Vagina (tissue), 2 donors: Measurements from ENCODE around the gene HACD1. TPM values are rescaled to one million over a fixed set of nuclear protein-coding genes. Genes with fewer than 3 reads are reported as not detected.

Experiments
- DNase-seq, 2 donors: peaks; one replicate each; pipeline ENCODE4 v3.0.0-alpha.2; 2017; ENCODE audit errors: extremely low spot score in 2 of 2
- H3K27ac ChIP-seq: fragments of 200-600 bp; sonication (generic); one replicate; pipeline ENCODE4 v1.5.1; 2019
- H3K27me3 ChIP-seq: fragments of 200-600 bp; sonication (generic); one replicate; pipeline ENCODE4 v1.5.1; 2019
- H3K36me3 ChIP-seq, 2 donors: fragments of 200-600 bp; sonication (generic); one replicate each; pipeline ENCODE4 v1.5.1; 2017 to 2019
- H3K4me1 ChIP-seq: fragments of 200-600 bp; sonication (generic); one replicate; pipeline ENCODE4 v1.5.1; 2019
- H3K4me3 ChIP-seq, 2 donors: fragments of 200-600 bp; sonication (generic); 1 replicate in 1 of 2; 2 replicates in 1 of 2; pipeline ENCODE4 v1.5.1; 2016 to 2019
- H3K9me3 ChIP-seq: fragments of 200-600 bp; sonication (generic); one replicate; pipeline ENCODE4 v1.5.1; 2019
- POLR2A ChIP-seq, 2 donors: fragments of 450-650 bp; IDR thresholded peaks; one replicate each; pipeline ENCODE4 v1.6.1; 2017; ENCODE audit warnings: antibody characterized with exemption in 2 of 2, mild to moderate bottlenecking in 2 of 2, moderate library complexity in 2 of 2
- POLR2AphosphoS5 ChIP-seq, 2 donors: sonication (generic); formaldehyde crosslinking; IDR thresholded peaks; one replicate each; pipeline ENCODE4 v1.9.0; 2017; ENCODE audit warnings: antibody characterized with exemption in 2 of 2, mild to moderate bottlenecking in 2 of 2, low read depth in 1 of 2; ENCODE audit not compliant: insufficient read depth in 1 of 2
- intact Hi-C: fragments of 100-400 bp; cut with DNase I; formaldehyde crosslinking; loops from one replicate; pipeline ENCODE4 v1.15.1; 2023
- total RNA-seq: library from RNA; depleted of rRNA; stranded (reverse); fragments of >200 nt; gene quantifications from one replicate; pipeline ENCODE4 v1.2.3, GENCODE V29; 2016
- TF ChIP-seq, protein P1 (sequence below), 3 experiments: fragments of 450-650 bp in 2 of 3; fragments of 200-600 bp in 1 of 3; sonication (generic) in 1 of 3; IDR thresholded peaks; one replicate each; pipeline ENCODE4 v1.5.1; 2017 to 2019; ENCODE audit warnings: antibody characterized with exemption in 3 of 3, mild to moderate bottlenecking in 2 of 3, moderate library complexity in 2 of 3

Gene HACD1
- total RNA-seq, 1 donor from 2014 or later = 6.4 TPM

DNA sequence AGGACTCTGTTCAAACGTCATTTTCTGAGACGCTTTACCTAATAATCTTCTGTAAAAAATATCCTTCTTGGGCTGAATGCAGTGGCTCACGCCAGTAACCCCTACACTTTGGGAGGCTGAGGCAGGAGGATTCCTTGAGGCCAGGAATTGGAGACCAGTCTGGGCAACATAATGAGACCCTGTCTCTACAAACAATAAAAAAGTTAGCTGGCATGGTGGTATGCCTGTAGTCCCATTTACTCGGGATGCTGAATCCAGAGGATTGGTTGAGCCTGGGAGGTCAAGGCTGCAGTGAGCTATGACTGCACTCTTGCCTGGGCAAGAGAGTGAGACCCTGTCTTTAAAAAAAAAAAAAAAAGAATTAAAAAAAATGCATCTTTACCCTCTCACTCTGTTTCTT is 31.9 kb upstream of the HACD1 start:
- Histone ChIP-seq H3K4me1 (peaks cover 62% of the 10 kb centered on the region), H3K27ac (no peak overlapping the region)
- no peak for TF ChIP-seq POLR2AphosphoS5 (IDR thresholded peaks at IDR 0.05; ENCODE audit: insufficient read depth in 1 of 2, low read depth in 1 of 2)
- TF ChIP-seq POLR2A (IDR thresholded peaks at IDR 0.05) = no peak
- TF ChIP-seq, protein P1, sequence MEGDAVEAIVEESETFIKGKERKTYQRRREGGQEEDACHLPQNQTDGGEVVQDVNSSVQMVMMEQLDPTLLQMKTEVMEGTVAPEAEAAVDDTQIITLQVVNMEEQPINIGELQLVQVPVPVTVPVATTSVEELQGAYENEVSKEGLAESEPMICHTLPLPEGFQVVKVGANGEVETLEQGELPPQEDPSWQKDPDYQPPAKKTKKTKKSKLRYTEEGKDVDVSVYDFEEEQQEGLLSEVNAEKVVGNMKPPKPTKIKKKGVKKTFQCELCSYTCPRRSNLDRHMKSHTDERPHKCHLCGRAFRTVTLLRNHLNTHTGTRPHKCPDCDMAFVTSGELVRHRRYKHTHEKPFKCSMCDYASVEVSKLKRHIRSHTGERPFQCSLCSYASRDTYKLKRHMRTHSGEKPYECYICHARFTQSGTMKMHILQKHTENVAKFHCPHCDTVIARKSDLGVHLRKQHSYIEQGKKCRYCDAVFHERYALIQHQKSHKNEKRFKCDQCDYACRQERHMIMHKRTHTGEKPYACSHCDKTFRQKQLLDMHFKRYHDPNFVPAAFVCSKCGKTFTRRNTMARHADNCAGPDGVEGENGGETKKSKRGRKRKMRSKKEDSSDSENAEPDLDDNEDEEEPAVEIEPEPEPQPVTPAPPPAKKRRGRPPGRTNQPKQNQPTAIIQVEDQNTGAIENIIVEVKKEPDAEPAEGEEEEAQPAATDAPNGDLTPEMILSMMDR (IDR thresholded peaks at IDR 0.05) = no peak

DNA sequence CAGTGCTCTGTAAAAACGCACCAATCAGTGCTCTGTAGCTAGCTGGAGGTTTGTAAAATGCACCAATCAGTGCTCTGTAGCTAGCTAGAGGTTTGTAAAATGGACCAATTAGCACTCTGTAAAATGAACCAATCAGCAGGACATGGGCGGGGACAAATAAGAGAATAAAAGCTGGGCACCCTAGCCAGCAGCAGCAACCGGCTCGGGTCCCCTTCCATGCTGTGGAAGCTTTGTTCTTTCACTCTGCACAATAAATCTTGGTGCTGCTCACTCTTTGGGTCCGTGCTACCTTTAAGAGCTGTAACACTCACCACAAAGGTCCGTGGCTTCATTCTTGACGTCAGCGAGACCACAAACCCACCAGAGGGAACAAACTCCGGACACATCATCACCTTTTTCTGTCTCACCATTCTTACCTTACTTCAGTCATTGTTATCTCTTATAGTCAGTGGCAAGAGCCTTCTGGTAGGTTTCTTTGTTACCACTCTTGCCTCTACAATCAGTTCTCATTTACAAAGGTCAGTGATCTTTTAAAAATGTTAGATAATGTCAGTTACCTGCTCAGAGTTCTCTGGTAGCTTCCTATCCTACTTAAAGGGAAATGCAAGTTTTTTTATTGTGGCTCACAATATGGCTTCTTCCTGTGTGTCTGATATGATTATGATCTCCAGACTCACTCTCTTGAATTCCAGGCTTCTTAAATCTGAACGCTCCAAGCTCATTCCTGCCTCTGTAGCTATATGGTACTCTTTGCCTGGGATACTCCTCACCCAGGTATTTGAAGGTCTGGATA is 31.3 kb upstream of the HACD1 start:
- TF ChIP-seq POLR2A (IDR thresholded peaks at IDR 0.05) (no peak), POLR2AphosphoS5 (IDR thresholded peaks at IDR 0.05; ENCODE audit: insufficient read depth in 1 of 2, low read depth in 1 of 2) (no peak)
- TF ChIP-seq, protein P1 (IDR thresholded peaks at IDR 0.05) = no peak
- Histone ChIP-seq H3K27ac (no peak overlapping the region), H3K4me3 (no peak overlapping the region), H3K27me3 (no peaks in the 10 kb centered on the region), H3K4me1 (peaks cover 62% of the 10 kb centered on the region), H3K9me3 (no peaks in the 10 kb centered on the region), H3K36me3 (peaks cover 0 to 4% of the 10 kb centered on the region in 2 donors)
- DNase-seq = no peak
- intact Hi-C loops = no loop called here

More for the DNA sequence above, 31.9 kb upstream of the HACD1 start:
- Histone ChIP-seq H3K9me3 (no peaks in the 10 kb centered on the region), H3K36me3 (peaks cover 0 to 4% of the 10 kb centered on the region in 2 donors), H3K27me3 (no peaks in the 10 kb centered on the region), H3K4me3 (no peak overlapping the region)
- intact Hi-C loops = no loop called here
- no peak for DNase-seq

DNA sequence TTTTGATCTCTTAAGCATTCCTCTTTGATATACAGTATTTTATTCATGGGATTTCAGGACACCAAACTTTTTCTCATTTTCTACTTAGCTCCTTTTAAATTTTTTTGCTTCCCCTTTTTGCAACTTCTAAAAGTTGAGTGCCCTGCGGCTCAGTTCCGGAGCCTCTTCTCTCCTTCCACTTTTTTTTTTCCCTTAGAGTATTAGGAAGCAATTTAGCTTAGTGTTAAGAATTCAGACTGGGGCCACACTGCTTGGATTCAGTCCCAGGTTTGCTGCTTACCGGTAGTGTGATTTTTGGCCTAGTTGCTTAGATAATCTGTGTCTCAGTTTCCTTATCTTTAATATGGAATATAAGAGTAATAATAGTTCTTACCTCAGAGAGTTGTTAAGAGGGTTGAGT is 30.2 kb upstream of the HACD1 start:
- H3K36me3 ChIP-seq = no peaks in the 10 kb centered on the region
- H3K9me3 ChIP-seq = no peaks in the 10 kb centered on the region
- DNase-seq = no peak
- no peak overlapping the region for H3K27ac ChIP-seq
- no peak for TF ChIP-seq POLR2AphosphoS5 (IDR thresholded peaks at IDR 0.05; ENCODE audit: insufficient read depth in 1 of 2, low read depth in 1 of 2)
- TF ChIP-seq, protein P1 (IDR thresholded peaks at IDR 0.05) = no peak
- TF ChIP-seq POLR2A (IDR thresholded peaks at IDR 0.05) = no peak
- H3K4me1 ChIP-seq = peaks cover 71% of the 10 kb centered on the region
- H3K27me3 ChIP-seq = no peaks in the 10 kb centered on the region
- intact Hi-C loops = no loop called here
- H3K4me3 ChIP-seq = no peak overlapping the region

DNA sequence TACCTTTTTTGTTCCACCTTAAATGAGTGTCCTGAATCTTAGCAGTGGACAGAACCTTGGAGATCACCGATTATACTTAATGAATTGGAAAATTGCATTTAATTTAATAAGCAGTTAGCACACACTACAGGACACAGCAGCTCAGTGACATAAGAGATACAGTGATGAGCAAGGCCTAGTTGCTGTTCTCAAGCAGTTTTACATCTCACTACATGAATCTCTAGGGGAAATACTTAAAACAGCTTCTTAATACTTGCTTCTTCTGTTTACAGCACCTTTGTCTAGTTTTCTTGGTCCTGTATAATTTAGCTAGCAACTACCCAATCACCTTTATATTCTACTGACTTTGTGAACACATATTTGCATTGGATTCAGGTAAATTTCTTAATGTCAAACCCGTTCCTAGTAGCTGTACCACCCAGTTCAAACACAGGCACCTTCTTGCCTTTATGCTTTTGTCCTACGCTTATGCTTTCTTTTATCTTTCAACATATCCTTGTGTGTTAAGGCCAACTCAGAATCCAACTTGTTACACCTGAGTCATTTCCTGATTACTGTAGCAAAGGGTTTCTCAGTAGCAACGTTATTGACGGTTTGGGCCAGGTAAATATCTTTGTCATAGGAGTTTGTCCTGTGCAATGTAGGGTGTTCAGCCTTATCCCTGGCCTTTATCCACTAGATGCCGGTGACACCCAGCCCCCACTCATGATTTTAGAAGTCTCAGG is 28.6 kb upstream of the HACD1 start:
- no peak for DNase-seq
- H3K4me1 ChIP-seq = peaks cover 65% of the 10 kb centered on the region
- no peaks in the 10 kb centered on the region for H3K9me3 ChIP-seq
- H3K27me3 ChIP-seq = no peaks in the 10 kb centered on the region
- no peak overlapping the region for H3K27ac ChIP-seq
- H3K36me3 ChIP-seq = no peaks in the 10 kb centered on the region
- intact Hi-C loops = no loop called here
- peak overlapping the region; percentile 5 to 95 for H3K4me3 ChIP-seq
- TF ChIP-seq POLR2A (IDR thresholded peaks at IDR 0.05) (no peak), POLR2AphosphoS5 (IDR thresholded peaks at IDR 0.05; ENCODE audit: insufficient read depth in 1 of 2, low read depth in 1 of 2) (no peak)
- TF ChIP-seq, protein P1 (IDR thresholded peaks at IDR 0.05) = no peak
